HUDEP-2 (cell line): ENCODE results near the gene FATE1.

Source experiments
- DNase-seq, 76 experiments: peaks; one replicate each; lab custom pipeline; 2025; ENCODE audit not compliant: unreplicated experiment in 76 of 76; lab: John Stamatoyannopoulos, UW

FATE1 gene

DNA sequence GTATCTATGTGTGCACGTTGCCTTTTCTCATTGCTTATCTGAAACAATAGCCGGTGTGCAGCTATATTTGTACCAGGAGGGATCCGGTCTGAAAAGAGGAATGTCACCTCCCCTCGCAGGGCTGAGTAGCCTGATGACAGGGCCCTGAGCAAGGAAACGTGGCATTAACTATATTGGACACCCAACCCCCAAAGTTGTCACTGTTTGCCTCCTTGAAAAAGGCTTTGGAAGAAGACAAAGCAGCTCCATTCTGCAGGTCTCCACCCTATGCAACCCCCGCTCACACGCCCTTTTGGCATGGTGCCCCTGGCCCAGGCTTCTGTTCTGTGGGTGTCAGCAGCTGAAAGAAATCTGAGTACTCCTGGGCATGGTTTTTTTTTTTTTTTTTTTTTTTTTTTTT lies 12.3 kb upstream of the FATE1 start:
- DNase-seq: peak in 5 of 76 experiments; percentile 0 to 8 (median 3)

DNA sequence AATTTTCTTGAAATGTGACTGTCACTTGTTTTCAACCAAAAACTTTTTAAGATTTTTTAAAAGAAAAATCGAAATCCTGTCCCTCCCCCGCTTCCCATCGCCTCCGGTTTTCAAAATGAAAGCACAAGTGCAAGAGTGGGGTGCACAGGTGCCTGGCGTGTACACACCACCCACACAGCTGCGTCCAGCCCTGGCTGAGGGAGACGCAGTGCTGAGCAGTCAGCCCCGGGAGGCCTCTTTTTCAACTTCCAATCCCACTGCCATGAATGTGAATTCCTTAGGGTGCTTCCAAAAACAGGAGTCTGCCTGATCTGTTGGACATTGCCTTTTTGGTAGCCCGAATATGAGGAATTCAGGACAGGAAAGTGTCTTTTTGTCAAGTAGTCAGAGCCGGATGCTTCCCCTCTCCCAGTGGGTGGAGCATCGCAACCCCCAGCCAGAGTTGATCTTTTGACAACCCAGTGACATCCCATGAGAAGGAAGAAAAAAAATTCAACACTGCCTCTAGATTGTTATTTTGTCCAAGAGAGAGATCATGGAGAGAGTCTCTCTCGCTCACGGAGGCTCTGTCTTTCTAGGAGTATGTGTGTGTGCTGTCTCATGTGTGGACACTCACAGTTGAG lies 11.7 kb upstream of the FATE1 start:
- no peak for DNase-seq

DNA sequence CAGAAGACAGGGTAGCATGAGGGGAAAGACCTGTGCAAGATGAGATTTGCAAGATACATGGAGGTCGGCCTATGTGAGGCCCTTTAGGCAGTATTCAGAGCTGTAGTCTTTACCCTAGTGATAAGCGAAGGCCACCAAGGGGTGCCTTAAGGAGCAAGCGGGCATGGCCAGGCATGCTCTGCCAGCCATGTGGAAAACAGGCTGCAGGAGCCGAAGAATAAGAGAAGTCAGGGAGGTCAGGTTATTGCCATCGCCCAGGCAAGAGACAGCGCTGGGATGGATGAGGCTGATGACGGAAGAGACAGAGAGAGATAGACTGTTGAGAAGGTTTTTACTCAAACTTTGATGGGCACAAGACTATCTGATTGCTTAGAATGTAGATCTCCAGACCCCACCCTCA lies 7.0 kb upstream of the FATE1 start:
- DNase-seq: no peak

DNA sequence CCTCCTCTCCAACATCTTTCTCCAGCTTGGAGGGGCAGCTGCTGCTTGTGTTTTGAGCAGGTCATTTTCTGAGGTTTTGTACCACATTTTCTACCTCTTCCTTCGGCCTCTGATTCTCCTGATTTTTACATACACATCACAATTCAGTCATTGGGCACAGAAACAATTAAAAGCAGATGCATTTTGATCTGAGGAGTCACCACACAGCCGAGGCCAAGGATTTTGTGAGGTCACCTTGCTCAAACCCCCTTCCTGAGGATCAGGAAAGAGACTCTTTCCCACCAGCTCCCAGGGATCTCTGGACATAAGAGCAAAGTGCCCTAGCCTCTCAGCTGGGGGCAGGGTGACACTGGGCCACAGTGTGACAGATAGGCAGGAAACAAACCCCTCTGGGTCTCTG lies 5.4 kb upstream of the FATE1 start:
- no peak for DNase-seq

DNA sequence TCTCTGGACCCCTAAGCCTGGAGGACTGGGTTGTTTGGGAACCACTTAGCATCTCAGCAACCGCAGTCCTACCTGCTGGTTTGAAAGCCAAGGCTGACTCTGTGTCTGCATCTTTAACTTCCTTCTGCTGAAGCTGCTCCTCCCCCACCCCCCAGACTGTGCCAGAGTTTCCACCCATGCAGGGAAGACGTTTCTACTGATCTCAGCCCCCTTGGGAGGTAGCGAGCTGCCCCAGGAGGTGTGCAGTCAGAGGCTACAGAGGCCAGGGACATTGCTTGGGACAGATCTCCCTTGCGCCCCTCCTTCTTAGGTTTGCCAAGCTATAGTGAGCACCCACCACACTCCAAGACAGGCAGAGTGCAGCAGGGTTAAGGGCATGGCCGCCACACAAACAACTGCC lies 4.7 kb upstream of the FATE1 start:
- DNase-seq: no peak

DNA sequence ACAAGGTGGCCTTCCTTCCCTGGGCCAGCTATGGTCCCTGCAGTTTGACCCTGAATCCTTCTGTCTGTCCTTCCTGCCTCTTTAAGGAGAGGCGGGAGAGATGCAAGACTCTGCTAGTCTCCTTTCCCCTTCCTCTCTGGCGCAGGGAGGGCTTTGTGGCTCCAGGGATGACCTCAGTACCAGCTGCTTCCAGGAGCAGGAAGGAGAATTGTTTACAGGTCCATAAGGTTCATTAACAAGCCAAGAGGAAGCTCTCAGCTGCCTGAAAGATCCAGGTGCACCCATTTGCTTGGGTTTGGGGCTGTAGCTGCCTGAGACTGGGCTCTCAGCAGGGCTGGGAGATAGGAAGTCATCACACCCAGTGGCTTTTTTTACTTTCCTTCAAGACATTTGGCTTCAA lies 4.0 kb upstream of the FATE1 start:
- DNase-seq: no peak

DNA sequence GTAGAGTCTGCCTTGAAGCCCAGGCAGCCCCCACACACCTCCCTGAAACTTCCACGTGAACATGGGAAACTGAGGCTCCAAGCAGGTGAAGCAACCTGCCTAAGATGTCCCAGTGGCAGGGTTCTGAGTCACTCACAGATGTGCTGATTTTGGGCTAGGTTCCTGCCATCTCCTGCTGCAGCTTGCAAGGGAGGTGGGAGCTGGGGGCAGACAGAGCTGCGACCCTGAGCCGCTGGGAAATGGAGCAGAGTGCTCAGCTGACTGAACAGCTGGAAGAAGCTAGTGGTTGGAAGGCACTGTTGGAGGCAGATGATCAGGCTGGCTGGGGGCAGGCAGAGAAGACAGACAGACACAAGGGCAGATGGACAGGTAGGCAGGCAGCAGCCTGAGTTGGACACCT lies 3.6 kb upstream of the FATE1 start:
- DNase-seq: no peak

DNA sequence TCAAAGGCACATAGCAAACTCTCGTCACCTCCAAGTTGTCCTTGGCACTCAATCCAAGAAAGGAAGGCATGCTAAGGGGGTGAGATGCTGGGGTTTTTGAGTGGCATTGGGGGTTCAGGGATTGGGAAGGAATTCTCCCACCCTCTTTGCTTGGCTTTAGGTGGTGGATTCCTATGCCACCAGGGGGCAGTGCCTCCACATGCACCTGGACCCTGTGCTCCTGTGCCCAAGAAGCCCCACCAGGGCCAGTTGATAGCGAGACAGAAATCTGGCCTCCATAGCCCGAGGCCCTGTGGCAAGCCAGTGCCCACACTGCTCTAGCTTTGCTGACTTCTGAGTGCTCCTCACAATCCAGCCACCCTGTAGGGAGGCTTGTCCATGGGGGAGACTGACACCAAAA lies 2.0 kb upstream of the FATE1 start:
- DNase-seq: peak in 15 of 76 experiments; percentile 0 to 27 (median 3)

DNA sequence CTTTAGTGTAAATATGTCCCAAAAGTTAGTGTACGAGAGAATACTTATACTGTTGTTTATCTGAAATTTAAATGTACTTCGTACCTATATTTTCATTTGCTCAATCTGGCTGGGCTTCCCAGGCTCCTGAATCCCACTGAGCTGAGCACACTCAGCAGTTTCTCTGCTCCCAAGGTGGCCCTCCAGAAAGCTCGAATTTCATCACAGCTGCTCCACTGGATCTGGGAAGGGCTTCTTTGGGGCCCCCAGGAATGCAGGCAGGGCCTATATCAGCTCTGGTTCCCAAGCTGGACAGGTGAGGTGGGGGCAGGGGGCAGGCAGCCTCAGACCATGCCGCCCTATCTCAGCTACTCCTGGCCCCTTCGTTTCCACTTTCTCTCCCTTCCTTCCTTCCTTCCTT lies 1.5 kb upstream of the FATE1 start:
- no peak for DNase-seq

DNA sequence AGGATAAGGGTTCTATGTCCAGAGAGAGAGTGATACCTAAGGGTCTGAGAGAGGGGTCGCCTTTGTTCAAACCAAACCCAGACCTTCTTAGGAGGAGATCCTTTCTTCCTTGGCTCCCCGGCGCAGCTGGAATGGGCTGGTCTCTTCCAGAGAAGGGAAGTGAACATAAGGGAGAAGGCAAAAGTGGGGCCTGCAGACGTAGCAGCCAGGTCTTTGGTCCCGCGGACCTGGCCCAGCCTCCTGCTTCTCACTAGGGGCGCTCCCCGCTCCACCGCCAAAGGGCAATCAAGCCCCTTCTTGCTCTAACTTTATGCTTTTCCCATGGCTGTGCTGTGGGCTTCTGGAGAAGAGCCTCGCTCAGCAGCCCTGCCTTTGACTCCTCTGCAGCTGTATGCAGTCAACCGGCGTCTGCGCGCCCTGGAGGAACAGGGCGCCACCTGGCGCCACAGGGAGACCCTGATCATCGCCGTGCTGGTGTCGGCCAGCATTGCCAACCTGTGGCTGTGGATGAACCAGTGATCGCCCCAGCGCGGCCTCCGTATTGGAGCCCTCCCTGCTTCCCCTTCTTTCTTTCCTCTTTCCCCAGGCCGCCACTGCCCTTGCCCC lies 6.5 kb downstream of the FATE1 start:
- peak in 3 of 76 experiments; percentile 0 to 6 (median 2) for DNase-seq

DNA sequence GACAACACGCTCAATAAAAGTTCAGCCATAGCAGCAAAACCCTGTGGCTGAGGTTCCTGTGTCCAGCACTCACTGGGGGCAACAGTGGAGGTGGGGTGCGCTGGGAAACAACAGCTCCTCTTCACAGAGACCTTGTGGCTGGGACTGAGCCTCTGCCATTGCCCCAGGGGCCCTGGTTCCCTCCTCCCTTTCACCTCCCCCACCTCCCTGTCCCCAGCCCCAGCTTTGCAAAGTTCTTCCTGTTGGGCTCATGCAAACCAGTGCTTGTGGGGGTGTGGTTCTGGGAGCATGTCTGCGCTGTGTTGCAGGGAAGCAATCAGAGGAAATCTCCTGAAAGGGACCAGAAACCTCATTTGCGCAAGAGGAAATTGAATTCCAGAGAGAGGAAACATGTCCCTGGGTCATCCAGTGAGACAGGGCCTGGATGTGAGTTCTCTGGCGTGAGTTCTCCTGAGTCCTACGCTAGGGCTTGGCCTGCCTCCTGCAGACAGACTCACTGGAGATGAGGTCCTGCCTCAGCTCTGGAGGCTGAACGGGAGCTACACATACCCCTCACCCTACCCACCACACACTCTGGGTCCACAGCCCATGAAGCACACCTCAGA lies 7.4 kb downstream of the FATE1 start:
- no peak for DNase-seq

DNA sequence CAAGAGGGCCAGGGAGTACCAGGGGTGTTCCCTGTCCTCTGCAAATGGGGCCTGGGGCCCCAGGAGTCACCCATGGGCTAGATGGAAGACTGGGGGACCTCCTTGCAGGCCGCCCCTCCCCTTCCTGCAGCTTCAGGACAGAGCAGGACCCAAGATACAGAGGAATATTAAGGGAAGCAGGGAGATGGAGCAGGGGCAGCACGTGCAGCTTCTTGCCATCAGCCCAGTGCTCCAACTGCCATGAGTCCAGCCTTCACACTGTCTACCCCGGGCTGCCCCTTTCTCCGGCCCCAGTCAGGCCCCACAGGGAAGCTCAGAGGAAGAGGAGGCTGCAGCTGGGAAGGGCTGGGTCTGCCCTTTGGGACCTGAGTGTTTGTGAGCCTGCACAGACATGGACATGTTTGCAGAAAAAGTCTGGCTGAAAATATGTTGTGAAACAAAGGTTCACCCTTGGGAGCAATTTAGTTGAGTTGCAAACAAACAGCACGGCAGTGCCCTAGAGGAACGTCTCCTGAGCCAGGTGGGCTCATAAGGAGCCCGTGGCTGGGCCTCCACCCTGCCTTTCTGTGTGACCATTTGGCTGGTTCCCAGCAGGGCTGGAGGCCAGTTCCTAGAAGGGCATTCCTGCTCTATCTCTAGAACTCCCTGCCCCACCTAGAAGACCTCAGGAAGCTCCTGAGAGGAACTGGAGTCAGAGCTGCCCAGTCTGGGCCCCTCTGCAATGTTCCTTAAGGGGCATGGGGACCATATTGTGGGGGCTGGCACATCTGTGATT lies 8.9 kb downstream of the FATE1 start:
- no peak for DNase-seq

DNA sequence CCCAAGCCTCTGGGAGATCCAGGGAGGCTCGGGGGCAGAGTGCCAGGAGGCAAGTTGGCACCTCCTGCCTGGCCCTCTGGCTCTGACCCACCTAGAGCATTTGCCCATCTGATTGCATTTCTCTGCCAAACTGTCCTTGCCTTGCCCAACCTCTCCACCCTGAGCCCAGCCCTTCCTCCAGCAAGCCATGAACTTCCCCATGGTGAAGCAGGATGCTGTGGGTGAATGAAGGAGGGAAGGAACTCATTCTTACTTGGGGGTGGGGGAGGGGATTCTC lies 9.4 kb downstream of the FATE1 start:
- no peak for DNase-seq

DNA sequence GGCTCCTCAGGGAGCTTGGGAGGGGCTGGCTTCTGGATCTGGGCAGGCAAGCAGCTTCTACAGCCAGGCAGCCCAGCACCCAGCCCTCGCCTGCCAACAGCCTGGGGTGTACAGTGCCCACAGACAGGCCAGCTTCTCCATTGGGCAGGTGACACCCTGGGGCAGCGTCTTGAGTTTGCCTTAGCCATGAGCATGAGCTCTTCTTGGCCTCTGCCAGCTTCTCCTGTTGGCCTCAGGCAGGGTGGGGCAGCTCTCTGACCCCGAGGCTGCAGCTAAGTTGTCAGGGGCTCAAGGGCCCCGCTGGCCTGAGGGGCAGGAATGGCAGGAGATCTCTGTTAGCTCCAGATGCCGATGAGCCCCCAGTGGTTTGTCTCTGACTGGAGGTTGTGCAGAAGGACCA lies 10.9 kb downstream of the FATE1 start:
- no peak for DNase-seq

DNA sequence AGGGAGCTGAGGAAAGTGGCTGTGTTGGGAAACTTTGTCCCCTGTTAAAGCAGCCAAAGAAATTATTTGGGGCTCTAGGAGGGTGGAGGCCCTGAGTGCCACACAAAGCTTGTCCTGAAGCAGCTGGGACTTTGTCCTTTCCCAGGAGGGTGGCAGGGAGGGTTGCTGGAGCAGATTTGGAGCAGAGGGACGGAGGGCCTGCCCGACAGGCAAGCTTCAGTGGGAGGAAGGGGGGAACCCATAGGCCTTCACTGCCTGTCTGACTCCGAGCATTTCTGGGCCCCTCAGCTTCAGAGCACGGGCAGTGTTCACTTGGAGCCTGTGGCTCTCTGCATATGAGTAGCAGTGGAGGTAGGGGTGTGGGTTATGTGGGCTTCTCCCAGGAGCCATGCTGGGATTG lies 11.5 kb downstream of the FATE1 start:
- DNase-seq: no peak

DNA sequence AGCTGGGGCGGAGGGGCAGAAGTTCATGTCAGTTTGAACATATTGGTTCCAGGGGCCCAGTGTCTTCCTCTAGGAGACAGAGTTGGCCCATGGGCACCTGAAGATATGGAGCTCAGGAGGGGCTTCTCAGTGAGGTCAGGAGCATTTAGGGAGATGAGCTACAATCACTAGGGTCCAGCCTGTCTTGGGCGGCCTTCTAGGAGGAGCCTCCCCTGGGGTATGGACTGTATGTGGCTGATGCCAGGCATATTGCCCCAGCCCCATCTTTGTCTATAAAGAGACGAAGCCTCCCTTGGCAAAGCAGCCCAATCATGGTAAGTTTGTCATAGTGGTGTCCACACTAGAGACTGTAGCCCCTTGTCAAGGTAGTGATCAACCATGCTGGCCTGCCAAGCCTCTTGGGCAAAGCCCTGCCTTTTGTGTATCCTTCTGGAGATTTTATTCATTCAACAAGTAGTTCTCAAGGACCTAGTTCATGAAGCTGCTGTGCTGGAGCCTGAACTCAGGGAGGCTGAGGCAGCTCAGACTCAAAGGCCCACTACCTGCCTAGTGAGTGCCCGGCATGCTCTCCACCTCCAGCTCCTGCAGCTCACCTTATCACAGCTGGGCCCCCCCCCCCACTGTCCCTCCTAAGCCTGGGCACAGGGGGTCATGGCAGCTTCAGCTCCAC lies 13.4 kb downstream of the FATE1 start:
- DNase-seq: no peak

DNA sequence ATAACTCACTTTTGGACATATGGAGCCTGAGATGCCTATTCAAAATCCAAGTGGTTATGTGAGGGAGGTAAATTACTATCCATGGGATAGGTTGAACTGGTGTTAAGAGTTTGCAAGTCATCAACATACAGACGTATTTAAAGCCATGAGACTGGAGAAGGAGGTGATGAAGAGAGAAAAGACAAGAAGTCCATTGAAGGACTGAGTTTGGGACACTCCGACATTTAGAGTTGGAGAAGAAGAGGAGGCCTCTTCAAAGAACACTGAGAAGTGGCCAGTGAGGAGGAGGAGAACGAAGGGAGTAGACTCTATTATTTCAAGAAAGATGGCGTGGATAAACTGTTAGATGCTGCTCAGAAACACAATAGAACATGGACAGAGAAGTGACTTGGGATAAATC lies 18.6 kb downstream of the FATE1 start, which contains the start of gene CNGA2:
Gene CNGA2 (plus strand): TSS at position 301 of the 400 bp plus-strand sequence. CDS start 3,738 bp downstream, outside the sequence.
- DNase-seq: no peak

DNA sequence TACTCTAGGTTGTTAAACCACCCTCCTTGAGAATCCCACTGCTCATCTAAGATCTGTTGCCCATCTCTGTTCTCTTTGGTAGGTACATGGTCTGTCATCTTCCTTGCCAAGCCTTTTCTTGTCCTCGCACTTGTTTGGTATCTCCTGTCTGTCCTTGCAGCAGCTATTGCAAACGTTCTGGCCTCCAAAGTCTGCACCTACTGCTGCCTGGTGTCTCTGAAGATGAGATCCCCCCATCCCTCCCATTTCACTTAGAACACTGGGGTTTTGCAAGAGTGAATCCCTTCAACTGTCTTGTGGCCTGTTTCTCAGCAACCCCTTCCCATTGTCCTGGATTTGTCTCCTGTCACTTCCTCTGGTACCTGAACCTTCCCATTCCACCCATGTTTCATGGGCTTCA lies 19.4 kb downstream of the FATE1 start:
- DNase-seq: no peak

DNA sequence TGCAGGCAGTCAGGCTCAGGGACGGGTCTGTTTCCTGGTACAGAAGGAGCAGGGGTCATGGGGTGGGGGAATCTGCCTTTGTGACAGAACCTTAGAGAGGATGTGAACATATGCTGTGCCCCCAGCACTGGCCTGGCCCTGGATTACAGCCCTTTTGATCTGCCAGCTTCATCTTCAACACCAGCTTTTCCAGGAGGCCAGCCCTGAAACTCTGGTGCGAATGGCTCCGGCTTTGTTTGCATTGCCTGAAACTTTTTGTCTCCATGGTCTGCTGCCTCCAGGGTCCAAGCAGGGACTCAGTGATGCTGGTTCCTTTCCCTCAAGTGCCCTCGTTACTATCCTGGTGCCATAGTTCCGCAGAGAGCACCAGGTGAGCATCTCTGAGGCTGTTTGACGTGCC lies 20.9 kb downstream of the FATE1 start:
- DNase-seq: no peak

DNA sequence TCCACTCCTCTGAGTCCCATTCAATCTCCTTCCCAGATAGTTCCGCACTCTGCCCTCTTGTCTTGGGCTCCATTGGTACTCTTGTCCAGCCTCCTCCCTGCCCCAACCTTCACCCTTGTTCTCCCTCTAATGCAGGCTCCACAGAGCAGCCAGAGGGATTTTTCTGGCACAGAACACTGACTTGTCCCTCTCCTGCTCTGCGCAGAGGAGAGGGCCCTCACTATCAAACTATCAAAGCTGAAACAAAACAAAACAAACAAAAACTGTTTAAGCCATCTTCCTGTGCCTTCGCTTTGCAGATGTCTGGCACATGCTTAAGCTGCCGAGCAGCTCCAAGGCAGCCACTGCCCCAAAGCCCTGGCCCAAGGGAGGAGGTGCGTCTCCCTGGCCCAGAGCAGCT lies 21.7 kb downstream of the FATE1 start:
- DNase-seq: no peak

DNA sequence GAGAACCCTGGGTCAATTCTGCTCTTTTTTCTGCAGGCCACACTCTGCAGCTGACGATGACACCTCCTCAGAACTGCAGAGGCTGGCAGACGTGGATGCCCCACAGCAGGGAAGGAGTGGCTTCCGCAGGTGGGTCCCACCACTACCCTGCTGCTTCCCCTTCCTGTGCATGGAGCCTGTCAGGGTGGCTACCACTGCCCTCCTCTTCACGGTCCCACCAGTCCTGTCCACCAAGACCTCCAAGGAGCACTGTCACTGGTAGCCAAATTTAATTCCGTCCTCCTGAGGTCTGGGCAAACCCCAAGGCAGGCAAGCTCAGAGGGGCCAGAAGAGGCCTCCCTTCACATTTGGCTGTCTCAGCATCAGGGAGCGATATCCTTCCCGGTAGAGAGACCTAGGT lies 22.9 kb downstream of the FATE1 start:
- DNase-seq: no peak
